Measurements from ENCODE around the gene EVC.

The EVC gene

DNA sequence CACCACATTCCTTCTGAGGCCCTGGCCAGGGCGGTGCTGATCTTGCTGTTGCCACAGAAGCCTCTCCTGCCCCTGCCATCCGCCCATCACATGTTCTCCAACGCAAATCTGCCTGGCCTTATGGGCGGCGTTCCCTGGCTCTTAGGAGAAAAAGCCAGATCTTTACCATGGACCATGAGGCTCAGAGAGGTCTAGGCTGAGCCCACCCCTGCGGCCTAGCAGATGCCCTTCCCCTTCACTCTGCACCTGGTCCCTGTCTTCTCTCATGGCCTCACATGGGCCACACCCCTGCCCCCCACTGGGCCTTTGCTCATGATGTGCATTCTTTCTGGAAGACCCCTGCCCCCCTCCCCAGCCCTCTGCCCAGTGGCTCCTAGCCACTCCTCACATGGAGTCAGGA, 103.4 kb downstream of the EVC start:
- no peak for DNase-seq (ENCODE audit: low read depth)
- no peak for TF ChIP-seq CTCF (IDR thresholded peaks at IDR 0.05; ENCODE audit: control insufficient read depth, insufficient read depth, low read depth, low read length, missing control alignments)
- no peak overlapping the region for H3K4me3 ChIP-seq (ENCODE audit: control insufficient read depth, low read depth, low read length)

GRCh38 chr4:5815641-5816040, 104.6 kb downstream of the EVC start:
- no peak for TF ChIP-seq CTCF (IDR thresholded peaks at IDR 0.05; ENCODE audit: control insufficient read depth, insufficient read depth, low read depth, low read length, missing control alignments)
- DNase-seq (ENCODE audit: low read depth): no peak
- H3K4me3 ChIP-seq (ENCODE audit: control insufficient read depth, low read depth, low read length): no peak overlapping the region

DNA sequence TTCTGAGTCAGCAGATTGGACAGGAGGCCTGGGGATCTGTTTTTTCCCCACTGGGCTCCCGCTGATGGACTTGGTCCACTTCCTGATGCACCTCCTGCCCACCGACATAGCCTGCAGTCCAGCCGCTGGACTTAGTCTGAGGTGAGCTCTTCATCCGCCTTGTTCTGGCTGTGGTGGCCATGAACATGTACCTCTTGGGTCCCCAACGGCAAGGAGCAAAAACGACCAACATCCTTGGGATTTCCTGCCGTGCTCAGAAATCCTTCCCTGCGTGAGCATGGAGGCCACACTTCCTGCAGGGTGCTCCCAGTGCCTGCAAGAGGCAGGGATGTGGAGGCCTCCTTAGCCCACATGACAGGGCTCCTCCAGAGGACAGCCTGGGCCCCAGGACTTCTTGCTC, 105.1 kb downstream of the EVC start:
- no peak overlapping the region for H3K4me3 ChIP-seq (ENCODE audit: control insufficient read depth, low read depth, low read length)
- no peak for TF ChIP-seq CTCF (IDR thresholded peaks at IDR 0.05; ENCODE audit: control insufficient read depth, insufficient read depth, low read depth, low read length, missing control alignments)
- DNase-seq (ENCODE audit: low read depth): no peak

- no peak overlapping the region for H3K4me3 ChIP-seq (ENCODE audit: control insufficient read depth, low read depth, low read length)
- no peak for DNase-seq (ENCODE audit: low read depth)
- no peak for TF ChIP-seq CTCF (IDR thresholded peaks at IDR 0.05; ENCODE audit: control insufficient read depth, insufficient read depth, low read depth, low read length, missing control alignments)
These were observed 105.9 kb downstream of the EVC start for GRCh38 chr4:5816851-5817375.

GRCh38 chr4:5821665-5822358, 110.8 kb downstream of the EVC start:
- no peak overlapping the region for H3K4me3 ChIP-seq (ENCODE audit: control insufficient read depth, low read depth, low read length)
- peak; percentile 72 for TF ChIP-seq CTCF (IDR thresholded peaks at IDR 0.05; ENCODE audit: control insufficient read depth, insufficient read depth, low read depth, low read length, missing control alignments)
- no peak for DNase-seq (ENCODE audit: low read depth)

DNA sequence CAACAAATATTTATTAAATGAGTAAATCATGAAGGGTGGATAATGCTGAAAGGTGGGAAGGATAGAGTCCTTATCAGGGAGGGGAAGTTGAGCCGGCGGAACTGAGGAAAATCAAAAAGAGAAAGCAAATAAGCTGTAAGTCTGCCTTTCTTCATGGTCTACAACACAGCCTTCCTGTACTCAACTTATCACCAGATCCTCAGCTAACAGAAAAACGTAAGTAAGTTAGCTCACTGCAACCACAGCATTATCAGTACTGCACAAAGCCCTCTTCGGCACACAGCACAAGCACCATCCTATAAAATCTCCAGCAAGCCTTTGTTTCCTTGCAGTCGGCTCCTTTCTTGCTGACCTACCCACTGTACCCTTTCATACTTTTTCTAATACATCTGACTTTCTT, 111.6 kb downstream of the EVC start:
- no peak for DNase-seq (ENCODE audit: low read depth)
- no peak for TF ChIP-seq CTCF (IDR thresholded peaks at IDR 0.05; ENCODE audit: control insufficient read depth, insufficient read depth, low read depth, low read length, missing control alignments)
- H3K4me3 ChIP-seq (ENCODE audit: control insufficient read depth, low read depth, low read length): no peak overlapping the region
